ENCODE measurements around the gene DXO.

DNA sequence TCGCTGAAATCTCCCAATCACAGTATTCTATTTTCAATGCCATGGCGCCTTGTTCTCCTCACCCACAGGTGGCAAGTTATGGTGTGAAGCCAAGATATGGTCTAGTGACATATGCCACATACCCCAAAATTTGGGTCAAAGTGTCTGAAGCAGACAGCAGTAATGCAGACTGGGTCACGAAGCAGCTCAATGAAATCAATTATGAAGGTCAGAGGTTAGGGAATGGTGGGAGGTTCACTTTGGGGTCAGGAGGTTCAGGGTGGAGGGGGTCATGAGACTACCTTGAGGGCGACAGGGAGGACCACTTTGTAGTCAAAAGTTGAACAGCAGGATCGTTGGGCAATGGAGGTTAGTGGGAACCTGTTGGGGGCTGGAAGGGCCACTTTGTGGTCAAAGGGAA lies 23.6 kb downstream of the DXO start:
- TF ChIP-seq, protein P1, sequence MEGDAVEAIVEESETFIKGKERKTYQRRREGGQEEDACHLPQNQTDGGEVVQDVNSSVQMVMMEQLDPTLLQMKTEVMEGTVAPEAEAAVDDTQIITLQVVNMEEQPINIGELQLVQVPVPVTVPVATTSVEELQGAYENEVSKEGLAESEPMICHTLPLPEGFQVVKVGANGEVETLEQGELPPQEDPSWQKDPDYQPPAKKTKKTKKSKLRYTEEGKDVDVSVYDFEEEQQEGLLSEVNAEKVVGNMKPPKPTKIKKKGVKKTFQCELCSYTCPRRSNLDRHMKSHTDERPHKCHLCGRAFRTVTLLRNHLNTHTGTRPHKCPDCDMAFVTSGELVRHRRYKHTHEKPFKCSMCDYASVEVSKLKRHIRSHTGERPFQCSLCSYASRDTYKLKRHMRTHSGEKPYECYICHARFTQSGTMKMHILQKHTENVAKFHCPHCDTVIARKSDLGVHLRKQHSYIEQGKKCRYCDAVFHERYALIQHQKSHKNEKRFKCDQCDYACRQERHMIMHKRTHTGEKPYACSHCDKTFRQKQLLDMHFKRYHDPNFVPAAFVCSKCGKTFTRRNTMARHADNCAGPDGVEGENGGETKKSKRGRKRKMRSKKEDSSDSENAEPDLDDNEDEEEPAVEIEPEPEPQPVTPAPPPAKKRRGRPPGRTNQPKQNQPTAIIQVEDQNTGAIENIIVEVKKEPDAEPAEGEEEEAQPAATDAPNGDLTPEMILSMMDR (IDR thresholded peaks at IDR 0.05) = no peak
- no peak for TF ChIP-seq POLR2A (IDR thresholded peaks at IDR 0.05)

All from lower leg skin (tissue), 3 donors.